Placental pericyte (primary cell): ENCODE results near the gene STX7. TPM values are rescaled to one million over a fixed set of nuclear protein-coding genes. Genes with fewer than 3 reads are reported as not detected.

Source experiments
- small RNA-seq: library from RNA; depleted of rRNA; stranded (forward); fragments of <200 nt; gene quantifications from one replicate; pipeline ENCODE3, GENCODE V24; 2012; ENCODE audit warnings: low replicate concordance
- total RNA-seq: library from RNA; depleted of rRNA; stranded (reverse); fragments of >200 nt; gene quantifications from 2 replicates; pipeline ENCODE4 v1.2.3, GENCODE V29; 2012

STX7 gene
- total RNA-seq = 28.2 and 36.4 TPM in 2 replicates

GRCh38 chr6:132512638-132513632 lies at the start of gene STX7:
Gene STX7, minus strand, starts transcription at chr6:132513116. Its CDS starts 9,586 bp downstream, at chr6:132503530.

GRCh38 chr6:132552372-132552771 lies 39.5 kb upstream of the STX7 start, which contains the start of gene TAAR8:
Gene TAAR8, plus strand, starts transcription at chr6:132552672. Its CDS starts 21 bp downstream, at chr6:132552693.

GRCh38 chr6:132537977-132538376 lies 25.1 kb upstream of the STX7 start, which contains the start of gene TAAR9:
Gene TAAR9, plus strand, starts transcription at chr6:132538277. Its CDS starts 13 bp downstream, at chr6:132538290.

GRCh38 chr6:132400883-132401617 lies 111.9 kb downstream of the STX7 start, which contains the start of gene MOXD1:
Gene MOXD1, minus strand, starts transcription at chr6:132401475. Its CDS starts 49 bp downstream, at chr6:132401426.

Small RNA genes lying within 50 kb of the gene (small RNA-seq; reads per million reads assigned to genes)
- gene TAAR7P = not detected

Other genes starting within 250 kb of the STX7 start
- 9.9 and 25.2 TPM in 2 replicates for gene MOXD1, start 111.6 kb downstream of the STX7 start, total RNA-seq
- not detected in 2 replicates for gene TAAR9, start 25.2 kb upstream of the STX7 start, total RNA-seq
- gene TAAR8, start 39.6 kb upstream of the STX7 start, total RNA-seq = not detected in 2 replicates
- not detected in 2 replicates for gene TAAR6, start 57.2 kb upstream of the STX7 start, total RNA-seq
- gene TAAR5, start 76.6 kb upstream of the STX7 start, total RNA-seq = not detected in 2 replicates
- not detected in 2 replicates for gene TAAR2, start 111.2 kb upstream of the STX7 start, total RNA-seq
- gene TAAR1, start 146.1 kb upstream of the STX7 start, total RNA-seq = not detected in 2 replicates
- gene VNN1, start 200.9 kb upstream of the STX7 start, total RNA-seq = 0.57 and 0.88 TPM in 2 replicates
- gene VNN2, start 244.8 kb upstream of the STX7 start, total RNA-seq = 0.14 TPM in 1 of 2 replicates, not detected in the other